Left ventricle myocardium inferior (tissue), 1 donor: ENCODE measurements around the gene NKAIN2. TPM values are rescaled to one million over a fixed set of nuclear protein-coding genes. Genes with fewer than 3 reads are reported as not detected.

Experiments
- DNase-seq: peaks from one replicate; pipeline ENCODE4 v3.0.0-alpha.2; 2020
- H3K27ac ChIP-seq: fragments of 200-600 bp; replicated peaks from 2 replicates; pipeline ENCODE4 v1.8.0; 2021
- H3K27me3 ChIP-seq: fragments of 200-600 bp; 2 replicates; pipeline ENCODE4 v1.8.0; 2021; ENCODE audit warnings: low read depth
- H3K36me3 ChIP-seq: fragments of 200-600 bp; 2 replicates; pipeline ENCODE4 v1.8.0; 2021
- H3K4me1 ChIP-seq: fragments of 200-600 bp; 2 replicates; pipeline ENCODE4 v1.8.0; 2021
- H3K4me3 ChIP-seq: fragments of 200-600 bp; 2 replicates; pipeline ENCODE4 v1.8.0; 2021; ENCODE audit warnings: mild to moderate bottlenecking, moderate library complexity
- H3K9me3 ChIP-seq: fragments of 200-600 bp; replicated peaks from 2 replicates; pipeline ENCODE4 v1.8.0; 2021
- CTCF ChIP-seq: fragments of 200-600 bp; IDR thresholded peaks from 2 replicates; pipeline ENCODE4 v1.8.0; 2021; ENCODE audit warnings: antibody characterized with exemption, mild to moderate bottlenecking, borderline replicate concordance
- intact Hi-C: fragments of 100-400 bp; cut with micrococcal nuclease; formaldehyde crosslinking; loops from one replicate; pipeline ENCODE4 v1.11.0; 2022
- total RNA-seq: library from RNA; stranded (reverse); fragmentation: NEBNext Ultra II Directional; extraction: Animal tissue kit (Norgen Biotek cat#: 25700); gene quantifications from one replicate; pipeline ENCODE4 v1.2.1, GENCODE V29; 2021
- donor health status: DM: no; HTN: yes; CAD: no; lungs with severe emphysema.

NKAIN2 gene
- total RNA-seq, 1 donor from 2014 or later = 0.22 TPM

- intact Hi-C loops = no loop called here
- Histone ChIP-seq H3K4me1 (no peaks in the 10 kb centered on the region), H3K27ac (no peak overlapping the region), H3K4me3 (no peak overlapping the region), H3K9me3 (no peaks in the 10 kb centered on the region), H3K36me3 (no peaks in the 10 kb centered on the region), H3K27me3 (no peaks in the 10 kb centered on the region)
- TF ChIP-seq CTCF = no peak
- no peak for DNase-seq
These were observed 692.1 kb downstream of the NKAIN2 start for GRCh38 chr6:124495665-124496190.

GRCh38 chr6:124496334-124496733 lies 692.7 kb downstream of the NKAIN2 start:
- no peak overlapping the region for H3K27ac ChIP-seq
- no peaks in the 10 kb centered on the region for H3K36me3 ChIP-seq
- H3K27me3 ChIP-seq = no peaks in the 10 kb centered on the region
- no peak overlapping the region for H3K4me3 ChIP-seq
- intact Hi-C loops = no loop called here
- TF ChIP-seq CTCF = no peak
- no peaks in the 10 kb centered on the region for H3K4me1 ChIP-seq
- no peak for DNase-seq
- H3K9me3 ChIP-seq = no peaks in the 10 kb centered on the region

- no peak for DNase-seq
- intact Hi-C loops = no loop called here
- Histone ChIP-seq H3K36me3 (no peaks in the 10 kb centered on the region), H3K4me1 (no peaks in the 10 kb centered on the region), H3K9me3 (no peaks in the 10 kb centered on the region), H3K4me3 (no peak overlapping the region), H3K27ac (no peak overlapping the region), H3K27me3 (no peaks in the 10 kb centered on the region)
- TF ChIP-seq CTCF = no peak
These were observed 708.8 kb downstream of the NKAIN2 start for GRCh38 chr6:124512431-124512830.

GRCh38 chr6:124517339-124517738 lies 713.7 kb downstream of the NKAIN2 start:
- Histone ChIP-seq H3K4me3 (no peak overlapping the region), H3K27me3 (no peaks in the 10 kb centered on the region), H3K36me3 (no peaks in the 10 kb centered on the region), H3K9me3 (no peaks in the 10 kb centered on the region), H3K4me1 (no peaks in the 10 kb centered on the region), H3K27ac (no peak overlapping the region)
- intact Hi-C loops = no loop called here
- no peak for DNase-seq
- no peak for TF ChIP-seq CTCF

GRCh38 chr6:124520514-124520913 lies 716.8 kb downstream of the NKAIN2 start:
- no peaks in the 10 kb centered on the region for H3K27me3 ChIP-seq
- no peaks in the 10 kb centered on the region for H3K4me1 ChIP-seq
- intact Hi-C loops = no loop called here
- no peak overlapping the region for H3K4me3 ChIP-seq
- no peak overlapping the region for H3K27ac ChIP-seq
- H3K36me3 ChIP-seq = no peaks in the 10 kb centered on the region
- H3K9me3 ChIP-seq = no peaks in the 10 kb centered on the region
- TF ChIP-seq CTCF = no peak
- DNase-seq = no peak
